PC-9 (cell line): Measurements from ENCODE around the gene SMAD9. TPM values are rescaled to one million over a fixed set of nuclear protein-coding genes. Genes with fewer than 3 reads are reported as not detected.

Experiments used
- BruUV-seq: library from RNA; stranded (reverse); fragments of 400-500 nt; replicated peaks from 2 replicates; lab custom pipeline; 2021; lab: Mats Ljungman, UMichigan
- CTCF ChIA-PET: fragments of 300-600 bp; sonication (Branson Sonifier 250); formaldehyde crosslinking; loops from one replicate; lab custom pipeline; 2022; ENCODE audit warnings: antibody characterized with exemption; lab: Charles Lee
- POLR2A ChIA-PET: fragments of 300-600 bp; sonication (Branson Sonifier 250); formaldehyde crosslinking; loops from one replicate; lab custom pipeline; 2022; ENCODE audit warnings: antibody characterized with exemption; ENCODE audit not compliant: unreplicated experiment; lab: Charles Lee
- DNase-seq, 2 experiments: peaks; one replicate each; pipeline versions ENCODE4 v3.0.0 to v3.0.0-alpha.2; 2015 to 2022; ENCODE audit warnings: mixed read lengths in 1 of 2
- H2AFZ ChIP-seq: fragments of 200-600 bp; sonication (generic); 2 replicates; pipeline ENCODE4 v1.8.1; 2017; ENCODE audit warnings: antibody characterized with exemption
- H3F3A ChIP-seq: fragments of 200-600 bp; sonication (generic); 2 replicates; pipeline ENCODE4 v1.8.1; 2017; ENCODE audit warnings: antibody characterized with exemption, mild to moderate bottlenecking, low read depth; ENCODE audit not compliant: insufficient read depth
- H3K27ac ChIP-seq: fragments of 200-600 bp; sonication (generic); 2 replicates; pipeline ENCODE4 v1.6.1; 2016; ENCODE audit warnings: mixed run types
- H3K27me3 ChIP-seq: fragments of 200-600 bp; sonication (generic); 2 replicates; pipeline ENCODE4 v1.6.1; 2016; ENCODE audit warnings: low read depth, mixed run types; ENCODE audit not compliant: insufficient read depth
- H3K36me3 ChIP-seq: fragments of 200-600 bp; sonication (generic); 2 replicates; pipeline ENCODE4 v1.6.1; 2016; ENCODE audit warnings: low read depth, mixed run types
- H3K4me1 ChIP-seq: fragments of 200-600 bp; sonication (generic); replicated peaks from 2 replicates; pipeline ENCODE4 v1.6.1; 2016; ENCODE audit warnings: mixed run types; ENCODE audit not compliant: insufficient read depth
- H3K4me2 ChIP-seq: fragments of 200-600 bp; sonication (generic); 2 replicates; pipeline ENCODE4 v1.6.1; 2017; ENCODE audit warnings: mixed run types
- H3K4me3 ChIP-seq: fragments of 200-600 bp; sonication (generic); 2 replicates; pipeline ENCODE4 v1.6.1; 2016; ENCODE audit warnings: mixed run types
- H3K79me2 ChIP-seq: fragments of 200-600 bp; sonication (generic); 2 replicates; pipeline ENCODE4 v1.6.1; 2017; ENCODE audit warnings: low read depth, mixed run types
- H3K9me2 ChIP-seq: fragments of 200-600 bp; sonication (generic); 2 replicates; pipeline ENCODE4 v1.8.1; 2017; ENCODE audit warnings: mild to moderate bottlenecking; ENCODE audit not compliant: insufficient read depth
- H3K9me3 ChIP-seq: fragments of 200-600 bp; sonication (generic); 2 replicates; pipeline ENCODE4 v1.8.1; 2016; ENCODE audit warnings: low read depth; ENCODE audit not compliant: insufficient read depth
- H4K20me1 ChIP-seq: fragments of 200-600 bp; sonication (generic); 2 replicates; pipeline ENCODE4 v1.8.1; 2017; ENCODE audit not compliant: insufficient read depth
- EZH2 ChIP-seq: fragments of 200-600 bp; sonication (generic); IDR thresholded peaks from 2 replicates; pipeline ENCODE4 v1.8.0; 2017; ENCODE audit warnings: antibody characterized with exemption, low read depth
- intact Hi-C: fragments of 100-400 bp; cut with micrococcal nuclease; formaldehyde crosslinking; loops from one replicate; pipeline ENCODE4 v1.10.0; 2022; ENCODE audit not compliant: unreplicated experiment
- total RNA-seq: library from RNA; stranded (reverse); gene quantifications from 2 replicates; pipeline ENCODE4 v1.2.3, GENCODE V29; 2021
- TF ChIP-seq, protein P1 (sequence below): fragments of 200-600 bp; sonication (generic); conservative IDR thresholded peaks from 2 replicates; pipeline ENCODE4 v1.6.1; 2017; ENCODE audit warnings: mixed run types, antibody characterized with exemption, mild to moderate bottlenecking, moderate library complexity

SMAD9 gene
- total RNA-seq, 1 experiment from 2014 or later = 0.94 TPM

DNA sequence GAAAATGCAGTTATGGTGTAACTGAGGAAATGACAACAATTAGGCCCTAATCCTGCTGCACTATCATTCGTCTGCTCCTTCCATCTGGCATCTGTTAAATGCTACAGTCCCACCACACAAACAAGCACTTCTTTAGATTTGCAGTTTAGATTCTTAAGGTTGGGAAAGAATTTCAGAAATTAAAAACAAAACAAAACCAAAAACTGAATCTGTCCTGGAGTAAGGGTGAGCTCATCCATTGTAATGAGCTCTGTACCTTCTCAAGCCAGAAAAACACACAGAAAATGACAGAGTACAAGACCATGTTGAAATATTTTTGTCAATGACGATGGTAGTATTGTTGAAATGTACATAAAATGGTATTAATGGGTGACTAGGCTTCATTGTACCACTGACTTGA lies 28.3 kb downstream of the SMAD9 start:
- intact Hi-C loops = no loop called here
- H3K9me3 ChIP-seq = no peaks in the 10 kb centered on the region
- CTCF ChIA-PET = no interaction called here

DNA sequence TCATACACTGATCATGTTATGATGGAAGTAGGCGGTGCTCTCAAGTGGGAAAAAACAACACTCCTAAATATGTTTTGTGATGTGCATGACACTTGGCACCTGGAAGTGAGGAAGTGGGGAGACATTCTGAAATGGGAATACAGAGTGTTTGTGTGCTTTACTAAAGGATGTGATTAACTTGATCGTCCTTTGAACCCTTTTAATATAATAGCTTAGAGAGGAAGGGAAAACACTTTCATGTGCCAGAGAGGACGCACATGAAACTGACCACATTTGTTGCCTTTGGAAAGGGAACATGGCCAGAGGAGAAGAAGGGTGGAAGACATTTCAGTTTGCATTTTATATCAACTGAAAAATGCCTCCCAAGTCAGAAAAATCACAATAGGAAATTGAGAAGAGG lies 31.4 kb downstream of the SMAD9 start:
- H3K27ac ChIP-seq = no peak overlapping the region
- no peak overlapping the region for H3K4me2 ChIP-seq
- CTCF ChIA-PET = no interaction called here

More for the DNA sequence above, 28.3 kb downstream of the SMAD9 start:
- H3K36me3 ChIP-seq = no peaks in the 10 kb centered on the region
- H3K79me2 ChIP-seq = no peaks in the 10 kb centered on the region
- no peak overlapping the region for H2AFZ ChIP-seq
- no peak for DNase-seq
- H3F3A ChIP-seq = no peaks in the 10 kb centered on the region
- no peak overlapping the region for H3K4me3 ChIP-seq
- no peak overlapping the region for H3K27ac ChIP-seq
- no TSS peak for BruUV-seq
- no peaks in the 10 kb centered on the region for H4K20me1 ChIP-seq
- TF ChIP-seq, protein P1, sequence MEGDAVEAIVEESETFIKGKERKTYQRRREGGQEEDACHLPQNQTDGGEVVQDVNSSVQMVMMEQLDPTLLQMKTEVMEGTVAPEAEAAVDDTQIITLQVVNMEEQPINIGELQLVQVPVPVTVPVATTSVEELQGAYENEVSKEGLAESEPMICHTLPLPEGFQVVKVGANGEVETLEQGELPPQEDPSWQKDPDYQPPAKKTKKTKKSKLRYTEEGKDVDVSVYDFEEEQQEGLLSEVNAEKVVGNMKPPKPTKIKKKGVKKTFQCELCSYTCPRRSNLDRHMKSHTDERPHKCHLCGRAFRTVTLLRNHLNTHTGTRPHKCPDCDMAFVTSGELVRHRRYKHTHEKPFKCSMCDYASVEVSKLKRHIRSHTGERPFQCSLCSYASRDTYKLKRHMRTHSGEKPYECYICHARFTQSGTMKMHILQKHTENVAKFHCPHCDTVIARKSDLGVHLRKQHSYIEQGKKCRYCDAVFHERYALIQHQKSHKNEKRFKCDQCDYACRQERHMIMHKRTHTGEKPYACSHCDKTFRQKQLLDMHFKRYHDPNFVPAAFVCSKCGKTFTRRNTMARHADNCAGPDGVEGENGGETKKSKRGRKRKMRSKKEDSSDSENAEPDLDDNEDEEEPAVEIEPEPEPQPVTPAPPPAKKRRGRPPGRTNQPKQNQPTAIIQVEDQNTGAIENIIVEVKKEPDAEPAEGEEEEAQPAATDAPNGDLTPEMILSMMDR = no peak
- no peak for TF ChIP-seq EZH2
- POLR2A ChIA-PET = no interaction called here
- H3K27me3 ChIP-seq = no peaks in the 10 kb centered on the region
- H3K9me2 ChIP-seq = no peaks in the 10 kb centered on the region
- H3K4me1 ChIP-seq = no peaks in the 10 kb centered on the region
- no peak overlapping the region for H3K4me2 ChIP-seq

DNA sequence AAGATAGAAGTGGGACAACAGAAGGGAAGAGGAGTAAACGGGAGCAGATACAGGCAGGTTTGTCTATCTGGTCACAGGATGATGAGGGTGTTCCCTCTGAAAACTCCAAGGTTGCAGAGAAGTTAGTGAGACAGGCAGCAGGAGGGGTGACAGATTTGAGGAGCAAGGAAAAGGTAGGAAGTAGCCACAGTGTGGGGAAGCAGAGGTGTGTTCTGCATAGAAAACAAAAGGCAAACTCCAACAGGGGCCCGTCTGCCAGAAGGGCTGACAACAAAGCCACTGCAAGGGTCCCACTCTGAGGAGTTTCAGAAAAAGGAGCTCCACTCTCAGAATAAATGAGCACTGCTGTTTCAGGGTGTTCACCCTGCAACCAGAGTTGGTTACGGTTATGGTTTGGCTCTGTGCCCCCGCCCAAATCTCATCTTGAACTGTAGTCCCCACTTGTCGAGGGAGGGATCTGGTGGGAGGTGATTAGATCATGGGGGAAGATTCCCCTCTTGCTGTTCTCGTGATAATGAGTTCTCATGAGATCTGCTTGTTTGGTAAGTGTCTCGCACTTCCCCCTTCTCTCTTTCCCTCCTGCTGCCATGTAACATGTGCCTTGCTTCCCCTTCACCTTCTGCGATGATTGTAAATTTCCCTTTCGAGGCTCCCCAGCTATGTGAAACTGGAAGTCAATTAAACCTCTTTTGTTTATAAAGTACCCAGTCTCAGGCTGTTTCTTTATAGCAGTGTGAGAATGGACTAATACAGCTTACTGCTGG lies 32.1 kb downstream of the SMAD9 start:
- H3K4me1 ChIP-seq = no peaks in the 10 kb centered on the region
- no peaks in the 10 kb centered on the region for H3F3A ChIP-seq
- H3K27ac ChIP-seq = no peak overlapping the region
- H3K27me3 ChIP-seq = no peaks in the 10 kb centered on the region
- no peaks in the 10 kb centered on the region for H4K20me1 ChIP-seq
- H3K4me2 ChIP-seq = no peak overlapping the region
- H3K4me3 ChIP-seq = no peak overlapping the region
- POLR2A ChIA-PET = interaction anchor here (0.6 to 0.7 kb wide), 2 partner anchors 93 to 112 kb away, joined by 3 to 5 read pairs; partner anchors contain the start of gene EXOSC8
- no TSS peak for BruUV-seq
- H3K9me3 ChIP-seq = no peaks in the 10 kb centered on the region
- no peaks in the 10 kb centered on the region for H3K9me2 ChIP-seq
- H3K79me2 ChIP-seq = no peaks in the 10 kb centered on the region
- DNase-seq = no peak
- CTCF ChIA-PET = no interaction called here
- no peaks in the 10 kb centered on the region for H3K36me3 ChIP-seq
- no peak overlapping the region for H2AFZ ChIP-seq
- no peak for TF ChIP-seq EZH2
- TF ChIP-seq, protein P1 = no peak
- intact Hi-C loops = no loop called here

More for the DNA sequence above, 31.4 kb downstream of the SMAD9 start:
- Histone ChIP-seq H3K9me2 (no peaks in the 10 kb centered on the region), H2AFZ (peak overlapping the region; percentile 22; the same call in 1 of the 2 replicates), H3F3A (no peaks in the 10 kb centered on the region), H3K27me3 (no peaks in the 10 kb centered on the region), H3K79me2 (no peaks in the 10 kb centered on the region), H4K20me1 (no peaks in the 10 kb centered on the region), H3K36me3 (no peaks in the 10 kb centered on the region), H3K4me1 (no peaks in the 10 kb centered on the region), H3K4me3 (no peak overlapping the region), H3K9me3 (no peaks in the 10 kb centered on the region)
- no TSS peak for BruUV-seq
- POLR2A ChIA-PET = no interaction called here
- TF ChIP-seq, protein P1 = no peak
- no peak for TF ChIP-seq EZH2
- intact Hi-C loops = no loop called here
- no peak for DNase-seq
